ENCODE results near the gene DYDC2. TPM values are rescaled to one million over a fixed set of nuclear protein-coding genes. Genes with fewer than 3 reads are reported as not detected.
A peak's percentile ranks its signal among the peaks of the same experiment; 100 is the strongest.

The DYDC2 gene
- total and polyA plus RNA-seq, 4 donors: 8.6 to 24.4 (median 19.5) TPM

DNA sequence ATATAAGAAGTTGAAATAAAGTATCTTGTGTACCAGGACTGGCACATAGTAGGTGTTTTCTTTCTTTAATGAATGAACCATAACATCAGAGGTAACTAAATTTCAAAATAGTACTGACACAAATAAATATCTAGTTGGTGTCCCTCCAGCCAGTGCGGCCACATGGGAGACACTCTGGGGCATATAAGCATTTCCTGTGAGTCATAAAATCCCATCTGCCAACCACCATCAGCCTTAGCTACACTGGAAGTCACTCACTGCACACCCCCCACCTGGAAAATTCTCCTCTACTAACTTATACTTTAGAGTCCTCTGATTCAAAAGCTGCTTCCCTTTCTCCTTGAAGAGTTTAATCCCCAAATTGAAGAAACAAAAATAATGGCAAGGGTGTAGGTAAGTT lies 32.5 kb upstream of the DYDC2 start:
- H3K9me3 ChIP-seq (ENCODE audit: control insufficient read depth in 4 of 4, insufficient read depth in 3 of 4, low read length in 3 of 4): peaks cover 0 to 4% (median 0%) of the 10 kb centered on the region in 4 donors
- DNase-seq: no peak
- no peak overlapping the region for H3K27ac ChIP-seq (ENCODE audit: low read depth in 1 of 2, low read length in 1 of 2)
- no peaks in the 10 kb centered on the region for H3K4me1 ChIP-seq (ENCODE audit: control insufficient read depth in 5 of 5, insufficient read depth in 5 of 5, low read length in 5 of 5)
- H3K27me3 ChIP-seq (ENCODE audit: control insufficient read depth in 3 of 3, insufficient read depth in 3 of 3, low read length in 2 of 3): peaks cover 0 to 3% (median 0%) of the 10 kb centered on the region in 3 donors
- no peak for TF ChIP-seq CTCF (IDR thresholded peaks at IDR 0.05; ENCODE audit: control extremely low read depth, extremely low read depth)
- no peak for ATAC-seq (ENCODE audit: insufficient read depth, low FRiP score)
- no peak overlapping the region for H3K9ac ChIP-seq (ENCODE audit: insufficient read depth in 1 of 2, low read length in 2 of 2)
- H3K36me3 ChIP-seq (ENCODE audit: control insufficient read depth in 4 of 4, insufficient read depth in 4 of 4, low read length in 4 of 4): no peaks in the 10 kb centered on the region
- no peak overlapping the region for H3K4me3 ChIP-seq
- WGBS, 2 donors: 40 to 45% methylated on average over 1 of the region's 1 CpG

DNA sequence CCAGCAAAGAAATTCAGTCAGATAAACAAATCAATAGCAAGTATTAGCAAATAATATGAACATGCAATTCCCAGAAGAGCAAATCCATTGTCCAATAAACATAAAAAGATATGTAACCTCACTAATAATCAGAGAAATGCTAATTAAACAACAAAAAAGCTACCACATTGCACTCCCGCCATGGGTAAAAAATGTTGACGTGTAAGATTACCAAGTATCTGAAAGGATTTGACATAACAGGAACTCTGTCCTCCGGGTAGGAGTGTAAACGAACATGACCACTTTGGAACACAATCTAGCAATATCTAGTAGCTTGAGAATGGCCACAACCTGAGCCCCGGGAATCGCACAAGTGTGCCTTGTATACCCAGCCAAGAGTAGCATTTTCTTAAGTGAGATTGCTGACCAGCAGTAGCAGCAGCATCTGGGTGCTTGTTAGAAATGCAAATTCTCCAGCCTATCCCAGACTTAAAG lies 31.7 kb upstream of the DYDC2 start:
- 60 to 77% methylated on average over 6 of the region's 6 CpGs for WGBS, 2 donors
- Histone ChIP-seq H3K4me1 (ENCODE audit: control insufficient read depth in 5 of 5, insufficient read depth in 5 of 5, low read length in 5 of 5) (no peaks in the 10 kb centered on the region), H3K27ac (ENCODE audit: low read depth in 1 of 2, low read length in 1 of 2) (no peak overlapping the region), H3K4me3 (no peak overlapping the region), H3K36me3 (ENCODE audit: control insufficient read depth in 4 of 4, insufficient read depth in 4 of 4, low read length in 4 of 4) (no peaks in the 10 kb centered on the region), H3K27me3 (ENCODE audit: control insufficient read depth in 3 of 3, insufficient read depth in 3 of 3, low read length in 2 of 3) (peaks cover 0 to 3% (median 0%) of the 10 kb centered on the region in 3 donors), H3K9ac (ENCODE audit: insufficient read depth in 1 of 2, low read length in 2 of 2) (no peak overlapping the region), H3K9me3 (ENCODE audit: control insufficient read depth in 4 of 4, insufficient read depth in 3 of 4, low read length in 3 of 4) (peaks cover 0 to 4% (median 0%) of the 10 kb centered on the region in 4 donors)
- TF ChIP-seq CTCF (IDR thresholded peaks at IDR 0.05; ENCODE audit: control extremely low read depth, extremely low read depth): no peak
- DNase-seq (no peak), ATAC-seq (ENCODE audit: insufficient read depth, low FRiP score) (no peak)

- H3K4me1 ChIP-seq (ENCODE audit: control insufficient read depth in 5 of 5, insufficient read depth in 5 of 5, low read length in 5 of 5): no peaks in the 10 kb centered on the region
- WGBS, 2 donors: 95 to 100% methylated on average over 1 of the region's 1 CpG
- DNase-seq: no peak
- H3K36me3 ChIP-seq (ENCODE audit: control insufficient read depth in 4 of 4, insufficient read depth in 4 of 4, low read length in 4 of 4): no peaks in the 10 kb centered on the region
- no peak overlapping the region for H3K27ac ChIP-seq (ENCODE audit: low read depth in 1 of 2, low read length in 1 of 2)
- H3K9ac ChIP-seq (ENCODE audit: insufficient read depth in 1 of 2, low read length in 2 of 2): no peak overlapping the region
- H3K9me3 ChIP-seq (ENCODE audit: control insufficient read depth in 4 of 4, insufficient read depth in 3 of 4, low read length in 3 of 4): no peaks in the 10 kb centered on the region
- no peak for ATAC-seq (ENCODE audit: insufficient read depth, low FRiP score)
- no peaks in the 10 kb centered on the region for H3K27me3 ChIP-seq (ENCODE audit: control insufficient read depth in 3 of 3, insufficient read depth in 3 of 3, low read length in 2 of 3)
- TF ChIP-seq CTCF (IDR thresholded peaks at IDR 0.05; ENCODE audit: control extremely low read depth, extremely low read depth): no peak
- H3K4me3 ChIP-seq: no peak overlapping the region
Measured at GRCh38 chr10:80333983-80334382, 22.6 kb upstream of the DYDC2 start.

DNA sequence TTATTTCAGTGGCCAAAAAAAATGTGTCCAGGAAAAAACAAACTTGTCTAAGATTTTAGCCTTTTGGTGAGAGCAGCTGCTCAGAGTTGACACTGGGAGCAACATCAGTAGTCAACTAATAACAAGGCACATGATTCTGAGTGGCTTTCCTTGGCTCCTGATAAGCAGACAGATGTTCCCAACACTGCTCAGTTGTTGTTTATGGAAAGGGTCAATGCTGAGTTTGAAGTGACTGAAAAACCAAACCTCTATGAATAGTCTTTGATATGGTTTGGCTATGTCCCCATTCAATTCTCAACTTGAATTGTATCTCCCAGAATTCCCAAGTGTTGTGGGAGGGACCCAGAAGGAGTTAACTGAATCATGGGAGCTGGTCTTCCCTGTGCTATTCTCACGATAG lies 12.3 kb upstream of the DYDC2 start:
- Histone ChIP-seq H3K9ac (ENCODE audit: insufficient read depth in 1 of 2, low read length in 2 of 2) (no peak overlapping the region), H3K4me1 (ENCODE audit: control insufficient read depth in 5 of 5, insufficient read depth in 5 of 5, low read length in 5 of 5) (no peaks in the 10 kb centered on the region), H3K9me3 (ENCODE audit: control insufficient read depth in 4 of 4, insufficient read depth in 3 of 4, low read length in 3 of 4) (no peaks in the 10 kb centered on the region), H3K27ac (ENCODE audit: low read depth in 1 of 2, low read length in 1 of 2) (no peak overlapping the region), H3K4me3 (no peak overlapping the region), H3K36me3 (ENCODE audit: control insufficient read depth in 4 of 4, insufficient read depth in 4 of 4, low read length in 4 of 4) (no peaks in the 10 kb centered on the region), H3K27me3 (ENCODE audit: control insufficient read depth in 3 of 3, insufficient read depth in 3 of 3, low read length in 2 of 3) (no peaks in the 10 kb centered on the region)
- TF ChIP-seq CTCF (IDR thresholded peaks at IDR 0.05; ENCODE audit: control extremely low read depth, extremely low read depth): no peak
- 76 to 92% methylated on average over 1 of the region's 1 CpG for WGBS, 2 donors
- ATAC-seq (ENCODE audit: insufficient read depth, low FRiP score) (no peak), DNase-seq (peak in 2 of 3 donors; percentile 66 to 69)
